GM12873 (cell line): ENCODE data around the gene BORCS5.

Experiments used
- TF ChIP-seq, protein P1 (sequence below): IDR thresholded peaks from 2 replicates; pipeline ENCODE4 v1.5.1; 2012; ENCODE audit warnings: low read depth, mild to moderate bottlenecking, moderate library complexity, low read length, control low read depth; ENCODE audit not compliant: insufficient read depth; ENCODE audit errors: missing control alignments

The BORCS5 gene

DNA sequence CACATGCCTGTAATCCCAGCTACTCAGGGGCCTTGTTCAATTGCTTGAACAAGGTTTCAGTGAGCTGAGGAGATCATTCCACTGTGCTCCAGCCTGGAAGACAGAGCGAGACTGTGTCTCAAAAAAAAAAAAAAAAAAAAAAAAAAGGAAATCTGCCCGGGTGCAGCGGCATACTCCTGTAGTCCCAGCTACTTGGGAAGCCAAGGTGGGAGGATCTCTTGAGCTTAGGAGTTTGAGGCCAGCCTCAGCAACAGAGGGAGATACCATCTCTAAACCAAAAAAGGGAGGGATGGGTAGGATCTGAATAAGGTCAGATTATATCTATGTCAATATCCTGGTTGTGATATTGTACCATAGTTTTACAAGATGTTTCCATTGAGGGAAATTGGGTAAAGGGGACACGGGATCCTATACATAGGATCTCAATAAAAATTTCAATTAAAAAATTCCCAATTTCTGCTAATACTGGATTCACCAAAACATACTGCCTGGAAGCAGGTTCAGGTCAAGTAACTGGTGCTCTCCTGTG, 76.4 kb downstream of the BORCS5 start:
- TF ChIP-seq, protein P1, sequence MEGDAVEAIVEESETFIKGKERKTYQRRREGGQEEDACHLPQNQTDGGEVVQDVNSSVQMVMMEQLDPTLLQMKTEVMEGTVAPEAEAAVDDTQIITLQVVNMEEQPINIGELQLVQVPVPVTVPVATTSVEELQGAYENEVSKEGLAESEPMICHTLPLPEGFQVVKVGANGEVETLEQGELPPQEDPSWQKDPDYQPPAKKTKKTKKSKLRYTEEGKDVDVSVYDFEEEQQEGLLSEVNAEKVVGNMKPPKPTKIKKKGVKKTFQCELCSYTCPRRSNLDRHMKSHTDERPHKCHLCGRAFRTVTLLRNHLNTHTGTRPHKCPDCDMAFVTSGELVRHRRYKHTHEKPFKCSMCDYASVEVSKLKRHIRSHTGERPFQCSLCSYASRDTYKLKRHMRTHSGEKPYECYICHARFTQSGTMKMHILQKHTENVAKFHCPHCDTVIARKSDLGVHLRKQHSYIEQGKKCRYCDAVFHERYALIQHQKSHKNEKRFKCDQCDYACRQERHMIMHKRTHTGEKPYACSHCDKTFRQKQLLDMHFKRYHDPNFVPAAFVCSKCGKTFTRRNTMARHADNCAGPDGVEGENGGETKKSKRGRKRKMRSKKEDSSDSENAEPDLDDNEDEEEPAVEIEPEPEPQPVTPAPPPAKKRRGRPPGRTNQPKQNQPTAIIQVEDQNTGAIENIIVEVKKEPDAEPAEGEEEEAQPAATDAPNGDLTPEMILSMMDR: no peak

DNA sequence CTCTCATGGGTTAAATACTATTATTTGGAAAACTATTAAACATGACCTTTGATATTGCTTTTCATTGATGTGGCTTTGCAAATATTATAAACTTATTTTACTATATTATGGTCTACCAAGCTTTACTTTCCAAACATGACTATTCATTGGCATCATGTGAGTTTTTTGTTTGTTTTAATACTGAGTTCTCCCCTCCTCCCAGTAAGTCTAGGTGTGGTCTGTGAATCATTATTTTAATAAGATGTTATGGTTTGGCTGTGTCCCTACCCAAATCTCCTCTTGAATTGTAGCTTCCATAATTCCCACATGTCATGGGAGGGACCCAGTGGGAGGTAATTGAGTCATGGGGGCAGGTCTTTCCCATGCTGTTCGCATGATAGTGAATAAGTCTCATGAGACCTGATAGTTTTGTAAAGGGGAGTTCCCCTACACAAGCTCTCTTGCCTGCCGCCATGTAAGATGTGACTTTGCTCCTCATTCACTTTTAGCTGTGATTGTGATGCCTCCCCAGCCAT, 80.0 kb downstream of the BORCS5 start:
- TF ChIP-seq, protein P1: no peak

DNA sequence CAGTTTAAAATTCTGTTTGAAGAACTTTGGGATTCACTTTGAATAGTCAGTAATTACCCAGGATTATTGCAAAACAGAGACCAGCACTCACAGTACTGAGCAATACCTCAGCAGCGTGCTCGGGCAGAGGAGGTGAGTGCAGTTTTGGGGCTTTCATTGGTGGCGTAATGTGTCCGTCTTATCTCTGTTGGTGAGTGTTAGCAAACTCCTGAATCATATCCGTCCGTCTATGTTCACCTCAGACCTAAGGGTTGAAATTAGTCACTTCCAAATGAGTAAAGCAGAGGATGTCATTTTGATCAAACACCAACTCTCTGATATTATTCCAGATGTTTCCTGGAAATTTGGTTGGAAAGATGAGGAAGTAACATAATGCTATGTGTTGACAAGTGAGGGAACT, 82.8 kb downstream of the BORCS5 start:
- TF ChIP-seq, protein P1: no peak

DNA sequence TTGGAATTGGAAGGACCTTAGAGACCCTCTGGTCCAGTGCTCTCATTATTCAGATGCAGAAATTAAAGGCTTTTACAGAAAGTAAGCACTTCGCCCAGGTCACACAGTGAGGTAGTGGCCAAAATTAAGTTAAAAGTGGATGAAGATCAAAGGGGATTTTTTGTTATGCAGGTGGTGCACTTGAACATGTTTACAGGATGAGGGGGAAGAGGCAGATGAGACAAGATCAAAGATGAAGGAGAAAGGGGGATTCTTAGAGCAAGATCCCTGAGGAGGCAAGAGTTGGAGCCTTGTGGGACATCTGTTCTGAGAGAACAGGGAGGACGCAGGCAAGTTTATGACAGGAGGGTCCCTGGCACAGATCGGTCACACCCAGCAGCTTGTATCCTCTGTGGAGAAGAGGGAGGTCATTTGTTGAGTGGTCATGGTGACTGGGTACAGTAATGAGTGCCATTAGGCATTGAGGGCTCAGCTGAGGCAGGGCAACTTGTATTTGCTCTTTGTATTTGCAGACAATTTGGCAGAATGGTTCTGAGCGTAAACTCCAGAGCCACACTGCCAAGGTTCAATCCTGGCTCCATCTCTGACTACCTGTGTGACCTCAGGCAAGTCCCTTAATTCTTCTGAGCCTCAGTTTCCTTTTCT, 84.0 kb downstream of the BORCS5 start:
- TF ChIP-seq, protein P1: no peak

DNA sequence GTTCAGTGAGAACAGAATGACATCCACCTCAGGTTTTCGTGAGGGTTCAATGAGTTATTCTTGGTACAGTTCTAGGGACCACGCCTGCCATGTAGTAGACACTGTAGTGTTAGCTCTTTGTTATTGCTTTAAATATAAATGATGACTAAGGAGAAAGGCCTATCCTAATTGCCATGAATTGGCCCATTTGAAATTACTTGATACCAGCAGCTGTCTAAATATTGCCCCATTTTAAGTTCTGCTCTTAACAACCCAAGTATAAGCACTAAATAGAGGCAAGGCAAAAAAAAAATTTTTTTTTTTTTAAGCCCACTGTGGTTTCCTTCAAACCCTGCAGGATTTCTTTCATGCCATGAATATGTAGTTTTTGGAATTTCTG, 84.5 kb downstream of the BORCS5 start:
- TF ChIP-seq, protein P1: no peak

DNA sequence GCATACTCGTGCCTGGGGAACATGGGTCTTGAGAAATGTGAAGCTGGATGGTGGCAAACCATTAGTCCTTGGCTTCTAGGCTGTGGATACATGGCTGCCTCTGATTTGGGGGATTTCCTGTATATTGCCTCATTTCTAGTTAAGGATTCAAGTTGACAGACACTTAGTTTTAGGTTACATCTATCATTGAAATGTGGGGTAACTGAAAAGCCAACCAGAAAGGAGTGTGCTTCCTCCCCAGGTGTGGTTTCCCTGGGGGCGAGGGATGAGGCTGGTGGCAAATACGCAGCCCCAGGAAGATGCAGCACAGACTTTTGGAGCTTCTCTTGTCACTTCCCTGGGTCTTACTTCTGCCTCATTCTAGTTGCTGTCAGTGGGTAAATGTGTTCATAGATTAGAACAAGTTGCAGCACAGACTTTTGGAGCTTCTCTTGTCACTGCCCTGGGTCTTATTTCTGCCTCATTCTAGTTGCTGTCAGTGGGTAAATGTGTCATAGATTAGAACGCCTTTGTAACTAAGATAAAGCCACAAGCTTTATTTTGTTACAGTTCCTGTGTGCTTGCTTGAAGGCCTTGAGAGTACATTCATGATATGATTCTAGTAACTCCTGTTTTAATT, 85.1 kb downstream of the BORCS5 start:
- TF ChIP-seq, protein P1: no peak

DNA sequence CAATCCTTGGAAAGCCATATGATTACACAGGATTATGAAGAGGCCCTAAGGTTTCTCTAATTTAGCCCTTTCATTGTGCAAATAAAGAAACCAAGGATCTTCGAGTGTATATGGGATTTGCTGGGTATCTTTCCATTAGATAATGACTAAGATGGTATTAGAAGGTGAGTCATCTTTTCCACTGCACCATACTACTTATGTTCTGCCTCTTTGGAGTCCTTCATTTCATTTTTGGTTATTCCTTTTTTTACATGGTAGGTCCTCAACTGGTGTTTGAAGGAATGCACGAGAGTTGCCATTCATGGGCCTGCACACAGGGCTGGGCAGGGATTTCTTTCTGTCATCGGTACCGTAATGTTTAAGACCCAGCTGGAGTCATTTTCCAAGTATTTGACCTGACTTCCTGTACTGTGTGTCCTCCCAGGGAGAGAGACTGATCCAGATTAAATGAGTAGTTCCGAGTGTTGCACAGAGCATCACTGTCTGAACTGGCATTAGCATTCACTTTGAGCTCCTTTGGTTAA, 85.7 kb downstream of the BORCS5 start:
- TF ChIP-seq, protein P1: no peak
